Mesodermal cell (in vitro differentiated cells): ENCODE results near the gene MAGI3.

Experiments
- H3K27ac ChIP-seq: 2 replicates; pipeline ENCODE4 v1.7.0; 2013; ENCODE audit warnings: mild to moderate bottlenecking, low read depth, low read length, moderate library complexity; ENCODE audit not compliant: severe bottlenecking
- H3K36me3 ChIP-seq: 2 replicates; pipeline ENCODE4 v1.7.1; 2013; ENCODE audit warnings: mild to moderate bottlenecking, low read length, moderate library complexity; ENCODE audit not compliant: control insufficient read depth, insufficient read depth
- H3K4me1 ChIP-seq: one replicate; pipeline ENCODE4 v1.7.1; 2013; ENCODE audit warnings: mild to moderate bottlenecking, low read length; ENCODE audit not compliant: insufficient read depth, control insufficient read depth, poor library complexity, severe bottlenecking
- H3K4me3 ChIP-seq: 2 replicates; pipeline ENCODE4 v1.7.0; 2013; ENCODE audit warnings: low read length, control low read depth, mild to moderate bottlenecking; ENCODE audit not compliant: insufficient read depth, poor library complexity, severe bottlenecking; ENCODE audit errors: extremely low read depth
- H3K9me3 ChIP-seq: 2 replicates; pipeline ENCODE4 v1.7.1; 2013; ENCODE audit warnings: mild to moderate bottlenecking, low read length, moderate library complexity; ENCODE audit not compliant: control insufficient read depth
- WGBS, 2 experiments: methylation state at CpG; one replicate each; pipeline ENCODE4 v1.1.5; 2013; ENCODE audit warnings: missing lambda C conversion rate in 2 of 2; ENCODE audit not compliant: insufficient coverage in 2 of 2; 5-methylcytosine and 5-hydroxymethylcytosine counted together

Gene MAGI3

GRCh38 chr1:113517983-113518382 lies 127.7 kb downstream of the MAGI3 start:
- no peak overlapping the region for H3K4me3 ChIP-seq
- H3K36me3 ChIP-seq = no peaks in the 10 kb centered on the region
- H3K27ac ChIP-seq = no peak overlapping the region
- no peaks in the 10 kb centered on the region for H3K9me3 ChIP-seq
- no peaks in the 10 kb centered on the region for H3K4me1 ChIP-seq

GRCh38 chr1:113519556-113519955 lies 129.2 kb downstream of the MAGI3 start:
- Histone ChIP-seq H3K4me1 (no peaks in the 10 kb centered on the region), H3K27ac (no peak overlapping the region), H3K9me3 (peaks cover 9% of the 10 kb centered on the region), H3K4me3 (no peak overlapping the region), H3K36me3 (no peaks in the 10 kb centered on the region)

DNA sequence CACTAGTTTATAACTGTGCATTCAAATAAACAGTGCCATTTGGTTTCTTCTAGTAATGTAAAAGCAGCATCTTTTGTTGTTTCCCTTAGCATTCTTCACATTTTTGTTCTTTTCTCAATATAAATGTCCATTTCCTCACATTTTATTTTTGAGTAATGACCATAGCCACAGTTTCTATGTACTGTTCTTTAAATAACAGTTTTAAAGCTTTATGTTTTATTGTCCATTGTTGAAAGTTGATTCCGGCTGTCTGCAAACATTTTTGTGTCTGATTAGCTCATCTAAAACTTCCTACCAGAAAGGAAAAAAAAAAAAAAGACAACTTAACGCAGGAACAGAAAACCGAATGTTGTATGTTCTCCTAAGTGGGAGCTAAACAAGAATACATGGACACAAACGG lies 139.7 kb downstream of the MAGI3 start:
- Histone ChIP-seq H3K4me3 (no peak overlapping the region), H3K36me3 (no peaks in the 10 kb centered on the region), H3K9me3 (peaks cover 2% of the 10 kb centered on the region), H3K27ac (no peak overlapping the region), H3K4me1 (peaks cover 7% of the 10 kb centered on the region)
- 73 to 80% methylated on average over 1 to 2 of the region's 4 CpGs for WGBS, 2 experiments

DNA sequence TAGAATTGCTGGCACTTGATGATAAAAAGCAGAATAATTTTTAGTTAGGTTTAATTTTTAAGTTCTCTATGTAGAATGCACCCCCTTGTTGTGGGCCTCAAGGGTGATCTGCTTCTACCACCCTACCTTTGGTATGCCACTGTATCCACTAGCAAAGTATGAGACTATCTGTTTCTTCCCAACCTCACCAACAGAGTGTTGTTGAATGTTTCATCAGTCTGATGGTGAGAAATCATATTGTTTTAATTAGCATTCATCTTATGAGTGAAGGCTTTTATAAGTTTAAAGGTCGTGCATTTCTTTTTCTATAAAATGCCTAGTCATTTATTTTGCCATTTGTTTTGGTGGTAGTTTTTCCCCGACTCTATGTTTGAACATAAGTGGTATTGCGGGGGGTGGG lies 141.0 kb downstream of the MAGI3 start:
- no peak overlapping the region for H3K4me3 ChIP-seq
- H3K9me3 ChIP-seq = no peaks in the 10 kb centered on the region
- H3K4me1 ChIP-seq = peaks cover 7% of the 10 kb centered on the region
- H3K27ac ChIP-seq = no peak overlapping the region
- H3K36me3 ChIP-seq = no peaks in the 10 kb centered on the region
- WGBS, 2 experiments = no CpG with 5 or more reads among the region's 3 CpGs

- Histone ChIP-seq H3K4me3 (no peak overlapping the region), H3K27ac (no peak overlapping the region), H3K36me3 (no peaks in the 10 kb centered on the region), H3K9me3 (no peaks in the 10 kb centered on the region), H3K4me1 (peaks cover 7% of the 10 kb centered on the region)
- WGBS, 2 experiments = no CpG with 5 or more reads among the region's 3 CpGs
Measured at GRCh38 chr1:113533061-113533460, 142.7 kb downstream of the MAGI3 start.

DNA sequence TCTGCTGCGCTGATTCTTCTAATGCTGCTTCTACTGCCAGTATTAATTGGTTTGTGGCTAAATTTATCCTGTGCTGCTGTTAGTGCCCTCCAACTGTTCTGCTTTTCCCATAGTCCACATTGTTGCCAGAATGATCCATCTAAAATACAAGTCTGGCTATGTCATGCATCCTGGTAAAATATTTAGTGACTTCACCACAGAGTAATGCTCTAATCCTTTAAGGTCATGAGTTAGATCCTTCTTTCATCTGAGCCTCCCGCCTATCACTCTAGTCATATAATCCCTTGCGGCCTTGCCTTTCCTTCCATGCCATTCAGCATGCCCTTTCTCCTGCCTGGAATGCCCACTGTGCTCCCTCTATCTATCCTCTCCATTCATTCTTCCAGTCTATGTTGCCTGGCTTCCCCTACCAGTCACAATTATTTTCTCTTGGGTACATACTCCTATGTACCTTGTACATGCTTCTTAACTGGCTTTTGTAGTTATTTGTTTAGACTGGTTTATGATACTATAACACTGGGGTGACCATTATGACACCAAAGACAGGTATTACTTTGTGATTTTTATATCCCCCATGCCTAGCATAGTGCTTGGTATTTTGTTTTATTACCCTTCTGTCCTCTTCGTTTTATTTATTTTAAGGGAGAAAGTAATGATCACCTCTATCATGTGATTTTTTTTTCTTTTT lies 144.0 kb downstream of the MAGI3 start:
- H3K36me3 ChIP-seq = no peaks in the 10 kb centered on the region
- 82 to 100% methylated on average over 1 to 2 of the region's 4 CpGs for WGBS, 2 experiments
- peaks cover 7% of the 10 kb centered on the region for H3K4me1 ChIP-seq
- peak overlapping the region; percentile 74 for H3K27ac ChIP-seq
- H3K4me3 ChIP-seq = no peak overlapping the region
- no peaks in the 10 kb centered on the region for H3K9me3 ChIP-seq

DNA sequence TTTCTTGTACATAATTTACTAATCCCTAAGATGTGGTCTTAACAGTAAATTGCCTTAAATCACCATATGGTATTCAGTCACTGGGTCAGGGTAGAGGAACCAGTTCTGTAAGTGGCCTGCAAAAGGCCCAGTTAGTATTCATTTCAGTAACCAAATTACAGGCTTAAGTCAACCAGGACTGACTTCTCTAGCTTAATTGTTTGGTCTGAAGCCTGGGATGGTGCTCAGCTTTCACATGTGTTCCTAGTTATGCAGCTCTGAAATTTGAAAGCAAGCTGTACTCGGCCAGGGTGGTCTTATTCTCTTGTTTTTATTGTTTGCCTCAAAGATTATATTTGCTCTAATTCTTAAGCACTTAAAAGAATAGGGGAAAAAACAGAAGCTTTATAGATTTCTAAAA lies 144.6 kb downstream of the MAGI3 start:
- Histone ChIP-seq H3K4me1 (peaks cover 7% of the 10 kb centered on the region), H3K4me3 (no peak overlapping the region), H3K36me3 (no peaks in the 10 kb centered on the region), H3K27ac (no peak overlapping the region), H3K9me3 (no peaks in the 10 kb centered on the region)
- no CpG with 5 or more reads among the region's 1 CpG for WGBS, 2 experiments

DNA sequence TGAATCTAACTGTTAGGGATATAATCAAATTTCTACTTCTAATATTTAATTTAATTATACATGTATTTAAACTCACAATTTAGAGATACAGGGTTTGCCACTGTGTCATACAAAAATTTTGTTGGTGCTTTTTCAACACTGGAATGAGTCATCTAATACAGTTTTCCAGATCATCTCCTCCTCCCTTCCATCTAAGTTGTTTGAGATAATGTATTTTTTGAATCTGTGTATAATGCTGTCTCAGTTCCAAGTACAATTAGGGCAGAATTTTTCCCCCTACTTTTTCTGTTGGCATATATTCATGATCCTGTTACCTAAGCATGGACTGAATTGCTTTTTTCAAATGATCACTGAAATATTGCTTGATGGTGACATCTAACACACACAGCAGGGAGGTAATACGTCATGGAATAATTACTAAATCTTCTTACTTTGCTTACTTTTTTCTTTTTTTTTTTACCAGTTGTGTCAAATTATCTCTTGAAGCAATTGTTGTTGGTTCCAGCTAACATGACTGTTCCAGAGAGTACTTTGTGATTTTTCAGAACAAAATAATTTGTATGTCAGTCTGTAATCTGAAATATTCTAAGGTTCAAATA lies 146.0 kb downstream of the MAGI3 start:
- WGBS, 2 experiments = no CpG with 5 or more reads among the region's 1 CpG

GRCh38 chr1:113538225-113538624 lies 147.9 kb downstream of the MAGI3 start:
- 96 to 100% methylated on average over 1 to 3 of the region's 3 CpGs for WGBS, 2 experiments
- no peak overlapping the region for H3K4me3 ChIP-seq
- no peaks in the 10 kb centered on the region for H3K36me3 ChIP-seq
- no peak overlapping the region for H3K27ac ChIP-seq
- H3K9me3 ChIP-seq = no peaks in the 10 kb centered on the region
- H3K4me1 ChIP-seq = peaks cover 7% of the 10 kb centered on the region

More for the DNA sequence above, 146.0 kb downstream of the MAGI3 start:
- Histone ChIP-seq H3K9me3 (no peaks in the 10 kb centered on the region), H3K4me3 (no peak overlapping the region), H3K4me1 (peaks cover 7% of the 10 kb centered on the region), H3K36me3 (no peaks in the 10 kb centered on the region), H3K27ac (no peak overlapping the region)

- H3K4me3 ChIP-seq = no peak overlapping the region
- no peaks in the 10 kb centered on the region for H3K36me3 ChIP-seq
- WGBS, 2 experiments = 100% methylated on average over 1 to 2 of the region's 3 CpGs
- H3K4me1 ChIP-seq = no peaks in the 10 kb centered on the region
- H3K9me3 ChIP-seq = no peaks in the 10 kb centered on the region
- no peak overlapping the region for H3K27ac ChIP-seq
Measured at GRCh38 chr1:113540335-113540734, 150.0 kb downstream of the MAGI3 start.

DNA sequence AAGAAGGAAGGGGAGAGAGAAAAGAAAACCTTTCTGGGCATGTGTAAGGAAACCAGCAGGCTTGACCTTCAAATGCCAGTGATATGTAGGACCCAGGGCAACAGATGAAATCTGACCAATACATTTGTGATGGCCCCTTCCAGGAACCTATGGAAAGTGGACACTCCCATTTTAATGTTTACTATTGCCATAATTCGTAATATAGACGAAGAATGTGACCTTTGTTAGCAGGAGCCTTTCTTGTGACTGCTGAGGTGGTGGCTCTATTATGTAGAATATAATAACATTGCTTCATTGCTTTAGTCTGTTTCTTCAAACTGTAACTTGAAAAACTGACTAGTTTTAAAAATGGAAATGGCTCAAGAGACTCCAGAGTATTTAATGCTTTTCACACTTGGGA lies 150.8 kb downstream of the MAGI3 start:
- WGBS, 2 experiments = no CpG with 5 or more reads among the region's 2 CpGs
- Histone ChIP-seq H3K36me3 (no peaks in the 10 kb centered on the region), H3K9me3 (no peaks in the 10 kb centered on the region), H3K4me1 (no peaks in the 10 kb centered on the region), H3K27ac (no peak overlapping the region), H3K4me3 (no peak overlapping the region)
